Measurements from ENCODE around the gene PPP2R1A. TPM values are rescaled to one million over a fixed set of nuclear protein-coding genes. Genes with fewer than 3 reads are reported as not detected.
"Not testable (repeated sequence)": the region's sequence is repeated elsewhere in the genome, so short reads cannot be mapped to it uniquely, and the experiment has no call there.

The PPP2R1A gene
- total RNA-seq, 4 donors from 2014 or later, result 179 to 315 (median 227) TPM

DNA sequence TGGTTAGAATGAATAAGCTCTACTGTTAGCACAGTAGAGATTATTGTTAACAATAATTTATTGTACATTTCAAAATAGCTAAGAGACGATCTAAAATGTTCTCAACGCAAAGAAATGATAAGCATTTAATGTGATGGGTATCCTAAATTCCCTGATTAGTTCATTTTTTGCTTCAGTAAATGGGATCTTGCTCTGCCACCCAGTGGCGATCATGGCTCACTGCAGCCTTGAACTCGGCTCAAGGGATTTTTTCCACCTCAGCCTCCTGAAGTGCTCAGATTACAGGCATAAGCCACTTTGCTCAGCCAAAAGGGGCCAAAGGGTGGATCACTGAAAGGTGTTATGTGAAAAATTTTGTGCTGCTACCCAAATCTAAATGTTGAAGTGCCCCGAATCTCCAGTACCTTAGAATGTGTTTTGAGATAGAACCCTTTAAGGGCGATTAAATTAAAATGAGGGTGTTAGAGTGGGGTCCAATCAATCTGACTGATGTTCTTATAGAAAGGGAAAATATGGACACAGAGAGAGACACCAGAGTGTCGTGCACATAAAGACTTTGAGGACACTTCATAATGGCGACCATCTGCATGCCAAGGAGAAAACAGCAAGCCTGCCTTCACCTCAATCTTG lies 48.0 kb downstream of the PPP2R1A start:
- Histone ChIP-seq H3K9me3 (no peaks in the 10 kb centered on the region), H3K36me3 (no peaks in the 10 kb centered on the region), H3K27me3 (no peaks in the 10 kb centered on the region), H3K4me3 (no peak overlapping the region), H3K27ac (no peak overlapping the region), H3K4me1 (no peaks in the 10 kb centered on the region)
- in situ Hi-C loops (cut with MboI; ENCODE audit: low pct_ligation_motif_present in 1 of 4, low pct_unique_long_range_greater_than_20kb in 1 of 4, low sequenced_read_pairs in 3 of 4) (loop anchor here in 2 of 4 donors (5.0 to 10.0 kb wide), 2 partner anchors 93 to 96 kb away; no protein-coding TSS in a partner anchor), intact Hi-C loops (cut with DNase I; ENCODE audit: low total_unique reads) (loop anchor here (5.0 kb wide), 1 partner anchor 101 kb away; the partner anchor contains the start of gene ZNF616)
- peak; percentile 87 to 91 (median 89) for TF ChIP-seq CTCF (IDR thresholded peaks at IDR 0.05)
- TF ChIP-seq POLR2A (IDR thresholded peaks at IDR 0.05), result no peak
- peak; percentile 59 for DNase-seq
- 0 to 22% methylated on average over 3 to 8 of the region's 8 CpGs for WGBS, 2 donors (ENCODE audit: low coverage in 1 of 2)

- no peak for TF ChIP-seq POLR2AphosphoS5 (IDR thresholded peaks at IDR 0.05)
- no peak for TF ChIP-seq POLR2A (IDR thresholded peaks at IDR 0.05)
- no peak for TF ChIP-seq CTCF (IDR thresholded peaks at IDR 0.05)
- no peak for TF ChIP-seq EP300 (IDR thresholded peaks at IDR 0.05; ENCODE audit: low read depth)
- no peak for DNase-seq
- no peaks in the 10 kb centered on the region for H3K36me3 ChIP-seq
- 84 to 85% methylated on average over 6 to 12 of the region's 12 CpGs for WGBS, 2 donors (ENCODE audit: low coverage in 1 of 2)
- no peaks in the 10 kb centered on the region for H3K4me1 ChIP-seq
- H3K27ac ChIP-seq, result no peak overlapping the region
- no peak overlapping the region for H3K4me3 ChIP-seq
- H3K9me3 ChIP-seq, result no peaks in the 10 kb centered on the region
- in situ Hi-C loops (cut with MboI; ENCODE audit: low pct_ligation_motif_present in 1 of 4, low pct_unique_long_range_greater_than_20kb in 1 of 4, low sequenced_read_pairs in 3 of 4), result no loop called here
- no peaks in the 10 kb centered on the region for H3K27me3 ChIP-seq
- intact Hi-C loops (cut with DNase I; ENCODE audit: low total_unique reads), result no loop called here
Measured at GRCh38 chr19:52244021-52244420, 54.2 kb downstream of the PPP2R1A start.

- WGBS, 2 donors (ENCODE audit: low coverage in 1 of 2), result 0 to 10% methylated on average over 4 to 6 of the region's 6 CpGs
- Histone ChIP-seq H3K4me1 (no peaks in the 10 kb centered on the region), H3K36me3 (no peaks in the 10 kb centered on the region), H3K4me3 (no peak overlapping the region), H3K27me3 (no peaks in the 10 kb centered on the region), H3K27ac (no peak overlapping the region), H3K9me3 (no peaks in the 10 kb centered on the region)
- intact Hi-C loops (cut with DNase I; ENCODE audit: low total_unique reads), result no loop called here
- TF ChIP-seq POLR2AphosphoS5 (IDR thresholded peaks at IDR 0.05), result no peak
- no peak for TF ChIP-seq EP300 (IDR thresholded peaks at IDR 0.05; ENCODE audit: low read depth)
- TF ChIP-seq CTCF (IDR thresholded peaks at IDR 0.05), result peak; percentile 43 to 54 (median 49)
- in situ Hi-C loops (cut with MboI; ENCODE audit: low pct_ligation_motif_present in 1 of 4, low pct_unique_long_range_greater_than_20kb in 1 of 4, low sequenced_read_pairs in 3 of 4), result no loop called here
- peak; percentile 66 for DNase-seq
Measured at GRCh38 chr19:52248241-52248640, 58.4 kb downstream of the PPP2R1A start.

GRCh38 chr19:52258426-52258825 lies 68.6 kb downstream of the PPP2R1A start:
- Histone ChIP-seq H3K9me3 (no peaks in the 10 kb centered on the region), H3K4me3 (no peak overlapping the region), H3K36me3 (no peaks in the 10 kb centered on the region), H3K27ac (no peak overlapping the region), H3K4me1 (no peaks in the 10 kb centered on the region), H3K27me3 (no peaks in the 10 kb centered on the region)
- in situ Hi-C loops (cut with MboI; ENCODE audit: low pct_ligation_motif_present in 1 of 4, low pct_unique_long_range_greater_than_20kb in 1 of 4, low sequenced_read_pairs in 3 of 4) (loop anchor here in 3 of 4 donors (10.0 to 25.0 kb wide), 2 partner anchors 479 to 486 kb away; partner anchors contain the start of gene ZNF611 (in 2 of the 3)), intact Hi-C loops (cut with DNase I; ENCODE audit: low total_unique reads) (no loop called here)
- TF ChIP-seq POLR2A (IDR thresholded peaks at IDR 0.05) (no peak), POLR2AphosphoS5 (IDR thresholded peaks at IDR 0.05) (no peak), CTCF (IDR thresholded peaks at IDR 0.05) (no peak), EP300 (IDR thresholded peaks at IDR 0.05; ENCODE audit: low read depth) (no peak)
- 70 to 95% methylated on average over 2 to 5 of the region's 5 CpGs for WGBS, 2 donors (ENCODE audit: low coverage in 1 of 2)
- DNase-seq, result no peak

GRCh38 chr19:52265556-52265955 lies 75.7 kb downstream of the PPP2R1A start:
- not testable (repeated sequence) for H3K27me3 ChIP-seq, H3K27ac ChIP-seq, DNase-seq, H3K36me3 ChIP-seq, H3K9me3 ChIP-seq, H3K4me1 ChIP-seq, H3K4me3 ChIP-seq
- in situ Hi-C loops (cut with MboI; ENCODE audit: low pct_ligation_motif_present in 1 of 4, low pct_unique_long_range_greater_than_20kb in 1 of 4, low sequenced_read_pairs in 3 of 4), result loop anchor here in 2 of 4 donors (25.0 kb wide), 1 partner anchor 472 kb away; the partner anchor contains the start of gene ZNF611 (in 2 of the 2)
- WGBS, 2 donors (ENCODE audit: low coverage in 1 of 2), result 80 to 86% methylated on average over 1 to 6 of the region's 6 CpGs
- intact Hi-C loops (cut with DNase I; ENCODE audit: low total_unique reads), result loop anchor here (10.0 kb wide), 1 partner anchor 571 kb away; the partner anchor contains the start of gene SPACA6

Measured in transverse colon (tissue), 4 donors.